Activated T-cell treated with anti-CD3 and anti-CD28 coated beads, Interleukin-2, amount 50 U/mL, for 72 hours (primary cell): Measurements from ENCODE around the gene LDLR. TPM values are rescaled to one million over a fixed set of nuclear protein-coding genes. Genes with fewer than 3 reads are reported as not detected.
A peak's percentile ranks its signal among the peaks of the same experiment; 100 is the strongest.
"Not testable (repeated sequence)": the region's sequence is repeated elsewhere in the genome, so short reads cannot be mapped to it uniquely, and the experiment has no call there.

ENCODE experiments used
- ATAC-seq, 2 donors: fragments of 150-1000 bp; cut with Tn5 transposase; replicated peaks in 1 of 2; 2 replicates each; pipeline ENCODE4 v1.10.0; 2021; ENCODE audit warnings: moderate library complexity in 2 of 2, mild to moderate bottlenecking in 1 of 2
- DNase-seq, 2 donors: peaks; one replicate each; pipeline ENCODE4 v3.0.0; 2021 to 2022; ENCODE audit warnings: mixed read lengths in 1 of 2
- H3K27ac Mint-ChIP-seq: one replicate; pipeline ENCODE4 v1.8.0; 2022; ENCODE audit warnings: mild to moderate bottlenecking, moderate library complexity, mixed read lengths
- H3K27me3 Mint-ChIP-seq: one replicate; pipeline ENCODE4 v1.8.0; 2022; ENCODE audit warnings: low read depth, mixed read lengths
- H3K36me3 Mint-ChIP-seq, 2 donors: one replicate each; pipeline ENCODE4 v1.8.0; 2022; ENCODE audit warnings: mixed read lengths in 2 of 2, mild to moderate bottlenecking in 1 of 2; ENCODE audit not compliant: insufficient read depth in 2 of 2
- H3K4me1 Mint-ChIP-seq: one replicate; pipeline ENCODE4 v1.8.0; 2022; ENCODE audit warnings: low read depth, mixed read lengths
- H3K4me3 Mint-ChIP-seq, 2 donors: one replicate each; pipeline ENCODE4 v1.8.0; 2022; ENCODE audit warnings: mild to moderate bottlenecking in 2 of 2, mixed read lengths in 2 of 2, moderate library complexity in 2 of 2
- H3K9me3 Mint-ChIP-seq, 2 donors: one replicate each; pipeline ENCODE4 v1.8.0; 2022; ENCODE audit warnings: mixed read lengths in 2 of 2
- total RNA-seq, 2 donors: library from RNA; stranded (reverse); gene quantifications; one replicate each; pipeline ENCODE4 v1.2.3, GENCODE V29; 2022

Gene LDLR
- total RNA-seq, 2 donors from 2014 or later: 23.3 to 31.0 TPM

GRCh38 chr19:11059511-11060358, 29.5 kb upstream of the LDLR start:
- Mint-ChIP-seq H3K4me3 (no peak overlapping the region), H3K27ac (no peak overlapping the region), H3K4me1 (no peaks in the 10 kb centered on the region), H3K9me3 (no peaks in the 10 kb centered on the region), H3K27me3 (no peaks in the 10 kb centered on the region), H3K36me3 (peaks cover 2 to 7% of the 10 kb centered on the region in 2 donors)
- ATAC-seq (no peak), DNase-seq (no peak)

- DNase-seq (no peak), ATAC-seq (no peak)
- Mint-ChIP-seq H3K4me1 (no peaks in the 10 kb centered on the region), H3K36me3 (peaks cover 8 to 9% of the 10 kb centered on the region in 2 donors), H3K27ac (no peak overlapping the region), H3K4me3 (no peak overlapping the region), H3K27me3 (no peaks in the 10 kb centered on the region), H3K9me3 (no peaks in the 10 kb centered on the region)
These were observed 27.3 kb upstream of the LDLR start for GRCh38 chr19:11061952-11062351.

GRCh38 chr19:11063434-11063833, 25.8 kb upstream of the LDLR start:
- H3K9me3 Mint-ChIP-seq: no peaks in the 10 kb centered on the region
- no peak overlapping the region for H3K27ac Mint-ChIP-seq
- peaks cover 10 to 17% of the 10 kb centered on the region in 2 donors for H3K36me3 Mint-ChIP-seq
- no peak for DNase-seq
- no peaks in the 10 kb centered on the region for H3K27me3 Mint-ChIP-seq
- H3K4me3 Mint-ChIP-seq: no peak overlapping the region
- ATAC-seq: no peak
- no peaks in the 10 kb centered on the region for H3K4me1 Mint-ChIP-seq

- peaks cover 9 to 17% of the 10 kb centered on the region in 2 donors for H3K36me3 Mint-ChIP-seq
- H3K27me3 Mint-ChIP-seq: no peaks in the 10 kb centered on the region
- no peaks in the 10 kb centered on the region for H3K9me3 Mint-ChIP-seq
- H3K4me3 Mint-ChIP-seq: no peak overlapping the region
- no peak for ATAC-seq
- H3K27ac Mint-ChIP-seq: no peak overlapping the region
- DNase-seq: no peak
- H3K4me1 Mint-ChIP-seq: no peaks in the 10 kb centered on the region
These were observed 24.4 kb upstream of the LDLR start for GRCh38 chr19:11064831-11065303.

- no peaks in the 10 kb centered on the region for H3K4me1 Mint-ChIP-seq
These were observed 22.9 kb upstream of the LDLR start for GRCh38 chr19:11066326-11066725.

GRCh38 chr19:11067356-11068113, 21.7 kb upstream of the LDLR start:
- H3K4me1 Mint-ChIP-seq: no peaks in the 10 kb centered on the region
- ATAC-seq (peak in 1 of 2 donors; percentile 7), DNase-seq (no peak)
- no peak overlapping the region for H3K27ac Mint-ChIP-seq
- H3K9me3 Mint-ChIP-seq: no peaks in the 10 kb centered on the region
- H3K4me3 Mint-ChIP-seq: no peak overlapping the region
- peaks cover 5 to 17% of the 10 kb centered on the region in 2 donors for H3K36me3 Mint-ChIP-seq
- H3K27me3 Mint-ChIP-seq: no peaks in the 10 kb centered on the region

More at GRCh38 chr19:11066326-11066725, 22.9 kb upstream of the LDLR start:
- peaks cover 7 to 17% of the 10 kb centered on the region in 2 donors for H3K36me3 Mint-ChIP-seq
- H3K27ac Mint-ChIP-seq: no peak overlapping the region
- H3K4me3 Mint-ChIP-seq: no peak overlapping the region
- H3K9me3 Mint-ChIP-seq: no peaks in the 10 kb centered on the region
- no peaks in the 10 kb centered on the region for H3K27me3 Mint-ChIP-seq
- no peak for ATAC-seq
- no peak for DNase-seq

GRCh38 chr19:11069561-11069960, 19.7 kb upstream of the LDLR start:
- Mint-ChIP-seq H3K4me3 (no peak overlapping the region), H3K9me3 (no peaks in the 10 kb centered on the region), H3K4me1 (peaks cover 6% of the 10 kb centered on the region), H3K27me3 (no peaks in the 10 kb centered on the region), H3K36me3 (peaks cover 5 to 17% of the 10 kb centered on the region in 2 donors), H3K27ac (no peak overlapping the region)
- no peak for ATAC-seq
- DNase-seq: no peak

- Mint-ChIP-seq H3K4me3 (no peak overlapping the region), H3K27ac (no peak overlapping the region)
- no peak for DNase-seq
These were observed 19.1 kb upstream of the LDLR start for GRCh38 chr19:11070123-11070522.

GRCh38 chr19:11073568-11073967, 15.7 kb upstream of the LDLR start:
- no peaks in the 10 kb centered on the region for H3K27me3 Mint-ChIP-seq
- ATAC-seq: no peak
- no peaks in the 10 kb centered on the region for H3K36me3 Mint-ChIP-seq
- DNase-seq: no peak
- H3K4me1 Mint-ChIP-seq: peaks cover 6% of the 10 kb centered on the region
- H3K9me3 Mint-ChIP-seq: no peaks in the 10 kb centered on the region
- H3K27ac Mint-ChIP-seq: no peak overlapping the region
- H3K4me3 Mint-ChIP-seq: no peak overlapping the region

More at GRCh38 chr19:11070123-11070522, 19.1 kb upstream of the LDLR start:
- no peak for ATAC-seq
- Mint-ChIP-seq H3K36me3 (peaks cover 5 to 14% of the 10 kb centered on the region in 2 donors), H3K9me3 (no peaks in the 10 kb centered on the region), H3K27me3 (no peaks in the 10 kb centered on the region), H3K4me1 (peaks cover 6% of the 10 kb centered on the region)

GRCh38 chr19:11076792-11077191, 12.5 kb upstream of the LDLR start:
- not testable (repeated sequence) for H3K4me1 Mint-ChIP-seq, H3K4me3 Mint-ChIP-seq, H3K36me3 Mint-ChIP-seq, H3K27ac Mint-ChIP-seq, DNase-seq, ATAC-seq, H3K27me3 Mint-ChIP-seq, H3K9me3 Mint-ChIP-seq

- Mint-ChIP-seq H3K4me1 (peaks cover 5% of the 10 kb centered on the region), H3K36me3 (no peaks in the 10 kb centered on the region), H3K27me3 (no peaks in the 10 kb centered on the region), H3K27ac (no peak overlapping the region), H3K9me3 (no peaks in the 10 kb centered on the region), H3K4me3 (no peak overlapping the region)
- DNase-seq (no peak), ATAC-seq (no peak)
These were observed 10.4 kb upstream of the LDLR start for GRCh38 chr19:11078893-11079292.

GRCh38 chr19:11079999-11080398, 9.3 kb upstream of the LDLR start:
- Mint-ChIP-seq H3K36me3 (no peaks in the 10 kb centered on the region), H3K9me3 (no peaks in the 10 kb centered on the region), H3K4me3 (no peak overlapping the region), H3K27me3 (no peaks in the 10 kb centered on the region), H3K27ac (no peak overlapping the region), H3K4me1 (peaks cover 6% of the 10 kb centered on the region)
- no peak for ATAC-seq
- DNase-seq: no peak

- Mint-ChIP-seq H3K4me1 (peaks cover 48% of the 10 kb centered on the region), H3K36me3 (peaks cover 0 to 4% of the 10 kb centered on the region in 2 donors), H3K27me3 (no peaks in the 10 kb centered on the region), H3K9me3 (no peaks in the 10 kb centered on the region), H3K27ac (no peak overlapping the region), H3K4me3 (peak overlapping the region; percentile 96 to 98)
- DNase-seq: no peak
- no peak for ATAC-seq
These were observed 1.3 kb upstream of the LDLR start for GRCh38 chr19:11087870-11088505.
